ENCODE measurements around the gene YIPF3. TPM values are rescaled to one million over a fixed set of nuclear protein-coding genes. Genes with fewer than 3 reads are reported as not detected.
A peak's percentile ranks its signal among the peaks of the same experiment; 100 is the strongest.

YIPF3 gene
- polyA plus RNA-seq, 1 donor (not counting 4 experiments of a cell fraction or from before 2014, with no cell fraction given) = 136 TPM

DNA sequence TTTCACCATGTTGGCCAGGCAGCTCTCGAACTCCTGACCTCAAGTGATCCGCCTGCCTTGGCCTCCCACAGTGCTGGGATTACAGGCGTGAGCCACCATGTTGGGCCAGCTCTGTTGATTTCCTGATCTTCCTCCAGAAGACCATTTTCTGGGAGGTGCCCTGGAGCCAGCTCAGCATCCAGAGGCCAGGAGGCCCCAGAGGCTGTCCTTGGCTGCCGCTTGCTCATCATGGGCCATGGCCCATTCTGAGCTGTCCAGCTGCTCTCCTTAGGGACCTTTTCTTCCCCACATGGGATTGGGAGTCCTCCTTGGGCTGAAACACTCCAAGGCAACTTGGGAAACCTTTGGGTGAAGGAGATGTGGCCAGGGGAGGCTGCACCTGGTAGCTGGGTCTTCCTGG is 22.0 kb downstream of the YIPF3 start:
- dilution Hi-C loops (cut with MboI; ENCODE audit: extremely low pct_ligation_motif_present, low sequenced_read_pairs) = no loop called here
- Histone ChIP-seq H3K4me3 (ENCODE audit: control insufficient read depth in 2 of 3, extremely low read depth in 1 of 3, insufficient read depth in 2 of 3, low read depth in 1 of 3, low read length in 3 of 3) (no peak overlapping the region), H3K9ac (ENCODE audit: control insufficient read depth, extremely low read depth, insufficient read depth, low read length) (no peak overlapping the region), H3K36me3 (ENCODE audit: control insufficient read depth in 2 of 2, extremely low read depth in 1 of 2, insufficient read depth in 2 of 2, low read length in 2 of 2) (peaks cover 15 to 36% of the 10 kb centered on the region in 2 experiments), H3K79me2 (ENCODE audit: control insufficient read depth, insufficient read depth, low read length) (peaks cover 9% of the 10 kb centered on the region), H3K27ac (ENCODE audit: control insufficient read depth, insufficient read depth, low read length) (peak overlapping the region; percentile 79), H4K20me1 (ENCODE audit: control insufficient read depth, extremely low read depth, insufficient read depth, low read length) (no peaks in the 10 kb centered on the region), H3K4me2 (ENCODE audit: control insufficient read depth, extremely low read depth, insufficient read depth, low read depth, low read length) (peak overlapping the region; percentile 69), H3K9me3 (ENCODE audit: control insufficient read depth, low read depth, low read length) (no peaks in the 10 kb centered on the region), H3K4me1 (ENCODE audit: control insufficient read depth, extremely low read depth, insufficient read depth, low read length) (peaks cover 59% of the 10 kb centered on the region), H2AFZ (ENCODE audit: control insufficient read depth, low read length) (no peak overlapping the region), H3K9me1 (ENCODE audit: control insufficient read depth, extremely low read depth, insufficient read depth, low read length) (no peaks in the 10 kb centered on the region), H3K27me3 (ENCODE audit: control insufficient read depth, extremely low read depth, insufficient read depth, low read length) (no peaks in the 10 kb centered on the region)
- DNase-seq (ENCODE audit: low read depth, low spot score) (no peak), FAIRE-seq (no peak)
- TF ChIP-seq, protein P1, sequence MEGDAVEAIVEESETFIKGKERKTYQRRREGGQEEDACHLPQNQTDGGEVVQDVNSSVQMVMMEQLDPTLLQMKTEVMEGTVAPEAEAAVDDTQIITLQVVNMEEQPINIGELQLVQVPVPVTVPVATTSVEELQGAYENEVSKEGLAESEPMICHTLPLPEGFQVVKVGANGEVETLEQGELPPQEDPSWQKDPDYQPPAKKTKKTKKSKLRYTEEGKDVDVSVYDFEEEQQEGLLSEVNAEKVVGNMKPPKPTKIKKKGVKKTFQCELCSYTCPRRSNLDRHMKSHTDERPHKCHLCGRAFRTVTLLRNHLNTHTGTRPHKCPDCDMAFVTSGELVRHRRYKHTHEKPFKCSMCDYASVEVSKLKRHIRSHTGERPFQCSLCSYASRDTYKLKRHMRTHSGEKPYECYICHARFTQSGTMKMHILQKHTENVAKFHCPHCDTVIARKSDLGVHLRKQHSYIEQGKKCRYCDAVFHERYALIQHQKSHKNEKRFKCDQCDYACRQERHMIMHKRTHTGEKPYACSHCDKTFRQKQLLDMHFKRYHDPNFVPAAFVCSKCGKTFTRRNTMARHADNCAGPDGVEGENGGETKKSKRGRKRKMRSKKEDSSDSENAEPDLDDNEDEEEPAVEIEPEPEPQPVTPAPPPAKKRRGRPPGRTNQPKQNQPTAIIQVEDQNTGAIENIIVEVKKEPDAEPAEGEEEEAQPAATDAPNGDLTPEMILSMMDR (optimal IDR thresholded peaks at IDR 0.05 in 1 of 3, IDR thresholded peaks at IDR 0.05 in 1 of 3, conservative IDR thresholded peaks at IDR 0.05 in 1 of 3; ENCODE audit: extremely low read depth in 1 of 3, insufficient read depth in 2 of 3, low read length in 3 of 3) = no peak
- no peak for TF ChIP-seq EZH2 (IDR thresholded peaks at IDR 0.05; ENCODE audit: low read length)

- dilution Hi-C loops (cut with MboI; ENCODE audit: extremely low pct_ligation_motif_present, low sequenced_read_pairs) = no loop called here
- Histone ChIP-seq H3K9me3 (ENCODE audit: control insufficient read depth, low read depth, low read length) (no peaks in the 10 kb centered on the region), H3K79me2 (ENCODE audit: control insufficient read depth, insufficient read depth, low read length) (peaks cover 13% of the 10 kb centered on the region), H4K20me1 (ENCODE audit: control insufficient read depth, extremely low read depth, insufficient read depth, low read length) (no peaks in the 10 kb centered on the region), H3K4me2 (ENCODE audit: control insufficient read depth, extremely low read depth, insufficient read depth, low read depth, low read length) (peak overlapping the region; percentile 69), H3K27ac (ENCODE audit: control insufficient read depth, insufficient read depth, low read length) (peak overlapping the region; percentile 79), H3K9ac (ENCODE audit: control insufficient read depth, extremely low read depth, insufficient read depth, low read length) (no peak overlapping the region), H3K4me1 (ENCODE audit: control insufficient read depth, extremely low read depth, insufficient read depth, low read length) (peaks cover 59% of the 10 kb centered on the region), H3K36me3 (ENCODE audit: control insufficient read depth in 2 of 2, extremely low read depth in 1 of 2, insufficient read depth in 2 of 2, low read length in 2 of 2) (peaks cover 12 to 31% of the 10 kb centered on the region in 2 experiments), H2AFZ (ENCODE audit: control insufficient read depth, low read length) (no peak overlapping the region), H3K4me3 (ENCODE audit: control insufficient read depth in 2 of 3, extremely low read depth in 1 of 3, insufficient read depth in 2 of 3, low read depth in 1 of 3, low read length in 3 of 3) (no peak overlapping the region), H3K9me1 (ENCODE audit: control insufficient read depth, extremely low read depth, insufficient read depth, low read length) (no peaks in the 10 kb centered on the region), H3K27me3 (ENCODE audit: control insufficient read depth, extremely low read depth, insufficient read depth, low read length) (no peaks in the 10 kb centered on the region)
- no peak for TF ChIP-seq EZH2 (IDR thresholded peaks at IDR 0.05; ENCODE audit: low read length)
- TF ChIP-seq, protein P1 (optimal IDR thresholded peaks at IDR 0.05 in 1 of 3, IDR thresholded peaks at IDR 0.05 in 1 of 3, conservative IDR thresholded peaks at IDR 0.05 in 1 of 3; ENCODE audit: extremely low read depth in 1 of 3, insufficient read depth in 2 of 3, low read length in 3 of 3) = no peak
- DNase-seq (ENCODE audit: low read depth, low spot score) (no peak), FAIRE-seq (no peak)
Observed at GRCh38 chr6:43494321-43494720, 22.4 kb downstream of the YIPF3 start.
